ENCODE results near the gene NQO1. TPM values are rescaled to one million over a fixed set of nuclear protein-coding genes. Genes with fewer than 3 reads are reported as not detected.
A peak's percentile ranks its signal among the peaks of the same experiment; 100 is the strongest.

The NQO1 gene
- total and polyA plus RNA-seq, 2 of the 13 experiments (the other 11 are each of a cell fraction or from before 2014, with no cell fraction given): 464 to 1,060 TPM

- TF ChIP-seq CTCF (CRISPR knock-in tag; IDR thresholded peaks at IDR 0.05): no peak
- peak; percentile 88 for TF ChIP-seq ZNF639 (CRISPR knock-in tag; conservative IDR thresholded peaks at IDR 0.05)
- TF ChIP-seq NFE2L1 (CRISPR knock-in tag; IDR thresholded peaks at IDR 0.05; ENCODE audit: borderline replicate concordance): no peak
- peak; percentile 56 for TF ChIP-seq ARID5B (CRISPR knock-in tag; IDR thresholded peaks at IDR 0.05)
- peak; percentile 67; the same call in 1 of the 2 replicates for TF ChIP-seq RXRB (CRISPR knock-in tag; IDR thresholded peaks at IDR 0.05; ENCODE audit: borderline replicate concordance)
- TF ChIP-seq ZGPAT (CRISPR knock-in tag; IDR thresholded peaks at IDR 0.05): peak; percentile 86
- 0 out of 2 replicates have a peak, but pooled peaks have one; percentile 67 for TF ChIP-seq ZNF17 (CRISPR knock-in tag; IDR thresholded peaks at IDR 0.05)
- peak; percentile 60; the same call in 1 of the 2 replicates for TF ChIP-seq MED13 (CRISPR knock-in tag; IDR thresholded peaks at IDR 0.05)
- TF ChIP-seq KDM5A (IDR thresholded peaks at IDR 0.05; ENCODE audit: borderline replicate concordance, low read length): peak; percentile 78; the same call in 1 of the 2 replicates
- peak; percentile 86 for TF ChIP-seq ZBTB25 (CRISPR knock-in tag; IDR thresholded peaks at IDR 0.05)
- no peak for TF ChIP-seq SUZ12 (IDR thresholded peaks at IDR 0.05; ENCODE audit: low read depth, low read length)
- TF ChIP-seq ZNF431 (CRISPR knock-in tag; IDR thresholded peaks at IDR 0.05; ENCODE audit: borderline replicate concordance, low read depth): no peak
- no peak for TF ChIP-seq ZNF878 (CRISPR knock-in tag; IDR thresholded peaks at IDR 0.05)
Observed at GRCh38 chr16:69761983-69762813, 35.8 kb upstream of the NQO1 start, which contains the start of gene WWP2 (continued).

Measured in HepG2 (cell line).